D721Med (cell line): ENCODE data around the gene ZNF786.
"Not testable (repeated sequence)": the region's sequence is repeated elsewhere in the genome, so short reads cannot be mapped to it uniquely, and the experiment has no call there.

ENCODE experiments used
- DNase-seq: peaks from one replicate; pipeline ENCODE4 v3.0.0; 2011; ENCODE audit warnings: low spot score; ENCODE audit not compliant: insufficient read length
- FAIRE-seq: peaks from 2 replicates; lab custom pipeline; 2011; peaks lifted over from hg19 to GRCh38; lab: Jason Lieb, UNC
- TF ChIP-seq, protein P1 (sequence below): IDR thresholded peaks from 2 replicates; pipeline ENCODE4 v1.5.1; 2012; ENCODE audit warnings: mild to moderate bottlenecking, control low read depth; ENCODE audit not compliant: insufficient read depth; ENCODE audit errors: missing control alignments

ZNF786 gene

DNA sequence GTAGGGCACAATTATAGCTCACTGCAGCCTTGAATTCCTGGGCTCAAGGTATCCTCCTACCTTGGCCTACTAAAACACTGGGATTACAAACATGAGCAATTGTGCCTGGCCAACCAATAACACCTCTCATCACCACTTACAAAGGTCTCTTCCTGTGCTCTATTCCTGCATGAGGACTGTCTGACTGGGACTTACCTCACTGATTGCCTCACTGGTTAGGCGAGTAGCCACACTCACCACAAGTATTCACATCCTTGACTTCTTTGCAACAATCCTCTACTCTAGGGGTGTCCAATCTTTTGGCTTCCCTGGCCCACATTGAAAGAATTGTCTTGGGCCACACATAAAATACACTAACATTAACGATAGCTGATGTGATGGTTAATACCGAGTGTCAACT lies 39.6 kb downstream of the ZNF786 start:
- no peak for DNase-seq
- TF ChIP-seq, protein P1, sequence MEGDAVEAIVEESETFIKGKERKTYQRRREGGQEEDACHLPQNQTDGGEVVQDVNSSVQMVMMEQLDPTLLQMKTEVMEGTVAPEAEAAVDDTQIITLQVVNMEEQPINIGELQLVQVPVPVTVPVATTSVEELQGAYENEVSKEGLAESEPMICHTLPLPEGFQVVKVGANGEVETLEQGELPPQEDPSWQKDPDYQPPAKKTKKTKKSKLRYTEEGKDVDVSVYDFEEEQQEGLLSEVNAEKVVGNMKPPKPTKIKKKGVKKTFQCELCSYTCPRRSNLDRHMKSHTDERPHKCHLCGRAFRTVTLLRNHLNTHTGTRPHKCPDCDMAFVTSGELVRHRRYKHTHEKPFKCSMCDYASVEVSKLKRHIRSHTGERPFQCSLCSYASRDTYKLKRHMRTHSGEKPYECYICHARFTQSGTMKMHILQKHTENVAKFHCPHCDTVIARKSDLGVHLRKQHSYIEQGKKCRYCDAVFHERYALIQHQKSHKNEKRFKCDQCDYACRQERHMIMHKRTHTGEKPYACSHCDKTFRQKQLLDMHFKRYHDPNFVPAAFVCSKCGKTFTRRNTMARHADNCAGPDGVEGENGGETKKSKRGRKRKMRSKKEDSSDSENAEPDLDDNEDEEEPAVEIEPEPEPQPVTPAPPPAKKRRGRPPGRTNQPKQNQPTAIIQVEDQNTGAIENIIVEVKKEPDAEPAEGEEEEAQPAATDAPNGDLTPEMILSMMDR = no peak
- FAIRE-seq = no peak

DNA sequence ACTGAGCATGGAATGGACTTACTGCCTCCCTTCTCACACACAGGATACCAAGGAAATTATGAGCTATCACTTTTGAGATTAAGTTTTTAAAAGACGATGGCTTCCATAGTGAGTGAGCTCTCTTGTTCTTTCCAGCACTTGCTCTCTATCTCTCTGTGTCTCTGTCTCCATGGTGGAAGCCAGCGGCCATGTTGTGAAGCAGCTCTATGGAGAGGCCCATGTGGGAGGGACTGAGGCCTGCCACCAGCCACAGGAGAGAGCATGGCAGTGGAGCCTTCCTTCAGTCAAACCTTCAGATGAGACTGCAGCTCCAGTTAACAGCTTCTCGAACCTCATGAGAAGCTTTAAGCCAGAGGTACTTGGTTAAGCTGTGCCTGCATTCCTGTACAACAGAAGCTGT lies 41.7 kb downstream of the ZNF786 start:
- TF ChIP-seq, protein P1 = no peak
- FAIRE-seq (no peak), DNase-seq (no peak)

DNA sequence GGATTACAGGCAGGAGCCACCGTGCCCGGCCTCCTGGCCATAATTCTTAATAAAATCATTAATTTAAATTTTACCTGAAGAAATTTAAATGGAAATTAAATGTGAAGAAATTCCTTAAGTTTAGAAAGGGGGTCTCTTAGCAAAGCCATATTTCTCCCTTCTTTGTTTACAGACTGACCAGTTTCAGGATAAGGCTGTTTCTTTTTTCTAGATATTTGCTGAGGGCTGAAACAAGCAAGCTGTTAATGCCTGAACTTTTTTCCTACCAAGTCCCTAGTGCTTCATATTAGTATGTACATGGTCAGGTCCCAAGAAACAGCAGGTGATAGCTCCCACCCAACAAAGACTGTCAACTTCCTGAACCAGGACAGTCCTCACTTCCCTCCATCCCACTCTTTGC lies 44.1 kb downstream of the ZNF786 start:
- TF ChIP-seq, protein P1 = no peak
- DNase-seq = no peak
- FAIRE-seq = no peak

DNA sequence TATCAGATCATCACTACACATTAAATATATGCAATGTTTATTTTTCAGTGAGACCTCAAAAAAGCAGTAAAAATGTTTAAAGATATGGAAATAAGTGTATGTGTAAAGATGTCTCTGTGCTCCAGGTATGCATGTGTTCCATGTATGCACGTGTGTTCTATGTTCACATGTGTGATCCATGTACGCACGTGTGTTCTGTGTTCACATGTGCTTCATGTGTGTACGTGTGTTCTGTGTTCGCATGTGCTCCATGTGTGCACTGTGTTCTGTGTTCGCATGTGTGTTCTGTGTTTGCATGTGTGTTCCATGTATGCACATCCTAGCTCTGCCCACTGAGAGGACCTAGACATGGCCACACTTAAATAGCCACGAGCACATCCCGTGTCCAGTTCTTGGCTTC lies 46.6 kb downstream of the ZNF786 start:
- FAIRE-seq (no peak), DNase-seq (no peak)
- TF ChIP-seq, protein P1 = no peak

DNA sequence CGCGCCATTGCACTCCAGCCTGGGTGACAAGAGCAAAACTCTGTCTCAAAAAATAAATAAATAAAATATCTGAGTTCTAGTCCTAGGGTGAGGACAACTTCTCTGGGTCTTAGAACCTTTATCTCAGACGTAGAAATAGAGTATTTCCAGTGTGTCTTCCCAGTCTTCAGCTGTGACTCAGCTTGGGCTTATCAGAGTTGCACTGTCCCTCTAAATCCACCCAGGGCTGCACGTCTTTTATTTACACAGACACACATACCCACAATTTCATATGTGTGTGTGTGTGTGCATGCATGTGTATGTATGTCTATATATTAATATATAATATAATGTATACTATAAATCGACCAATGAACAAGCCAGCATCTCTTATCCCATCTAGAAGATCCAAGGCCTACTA lies 49.2 kb downstream of the ZNF786 start:
- FAIRE-seq (no peak), DNase-seq (no peak)
- TF ChIP-seq, protein P1 = no peak

DNA sequence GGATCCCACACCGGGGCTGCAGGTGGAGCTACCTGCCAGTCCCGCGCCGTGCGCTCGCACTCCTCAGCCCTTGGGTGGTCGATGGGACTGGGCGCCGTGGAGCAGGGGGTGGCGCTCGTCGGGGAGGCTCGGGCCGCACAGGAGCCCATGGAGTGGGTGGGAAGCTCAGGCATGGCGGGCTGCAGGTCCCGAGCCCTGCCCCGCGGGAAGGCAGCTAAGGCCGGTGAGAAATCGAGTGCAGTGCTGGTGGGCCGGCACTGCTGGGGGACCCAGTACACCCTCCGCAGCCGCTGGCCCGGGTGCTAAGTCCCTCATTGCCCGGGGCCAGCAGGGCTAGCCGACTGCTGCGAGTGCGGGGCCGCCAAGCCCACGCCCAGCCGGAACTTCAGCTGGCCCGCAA lies 51.9 kb downstream of the ZNF786 start:
- FAIRE-seq, DNase-seq: not testable (repeated sequence)

DNA sequence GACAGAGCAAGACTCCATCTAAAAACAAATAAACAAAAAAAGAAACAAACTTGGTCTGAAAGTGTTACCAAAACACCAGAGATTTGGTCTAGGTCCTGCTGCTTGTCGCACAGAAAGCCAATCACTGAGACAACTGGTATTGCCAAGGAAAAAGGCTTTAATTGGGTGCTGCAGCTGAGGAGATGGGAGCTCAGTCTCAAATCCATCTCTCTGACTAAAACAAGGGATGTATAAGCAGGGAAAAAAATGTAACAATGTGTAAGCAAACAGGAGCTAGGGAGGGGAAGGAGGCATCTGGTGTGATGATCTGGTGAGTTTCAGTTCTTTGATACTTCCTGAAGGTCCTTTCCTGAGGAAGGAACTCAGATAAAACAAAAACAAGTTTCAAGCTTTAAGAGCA lies 53.8 kb downstream of the ZNF786 start:
- TF ChIP-seq, protein P1 = no peak
- DNase-seq (no peak), FAIRE-seq (no peak)

DNA sequence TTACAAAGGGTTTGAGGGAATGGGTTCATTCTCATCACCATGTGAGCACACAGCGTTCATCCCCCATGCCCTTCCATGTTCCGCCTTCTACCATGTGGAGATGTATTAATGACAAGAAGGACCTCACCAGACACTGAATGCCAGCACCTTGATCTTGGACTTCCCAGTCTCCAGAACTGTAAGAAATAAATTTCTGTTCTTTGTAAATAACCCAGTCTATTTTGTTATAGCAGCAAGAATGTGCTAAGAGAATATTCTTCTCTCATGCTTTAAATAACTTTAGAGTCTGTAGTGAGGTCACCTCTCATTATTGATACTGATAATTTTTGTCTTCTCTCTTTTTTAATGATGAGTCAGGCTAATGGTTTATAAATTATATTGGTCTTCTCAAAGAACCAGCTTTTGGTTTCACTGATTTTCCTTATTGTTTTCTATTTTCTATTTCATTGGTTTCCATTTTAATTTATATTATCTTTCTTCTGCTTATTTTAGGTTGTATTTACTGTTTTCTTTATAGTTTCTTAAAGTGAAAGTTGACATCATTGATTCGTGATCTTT lies 59.1 kb downstream of the ZNF786 start:
- TF ChIP-seq, protein P1 = no peak
- DNase-seq (no peak), FAIRE-seq (no peak)

DNA sequence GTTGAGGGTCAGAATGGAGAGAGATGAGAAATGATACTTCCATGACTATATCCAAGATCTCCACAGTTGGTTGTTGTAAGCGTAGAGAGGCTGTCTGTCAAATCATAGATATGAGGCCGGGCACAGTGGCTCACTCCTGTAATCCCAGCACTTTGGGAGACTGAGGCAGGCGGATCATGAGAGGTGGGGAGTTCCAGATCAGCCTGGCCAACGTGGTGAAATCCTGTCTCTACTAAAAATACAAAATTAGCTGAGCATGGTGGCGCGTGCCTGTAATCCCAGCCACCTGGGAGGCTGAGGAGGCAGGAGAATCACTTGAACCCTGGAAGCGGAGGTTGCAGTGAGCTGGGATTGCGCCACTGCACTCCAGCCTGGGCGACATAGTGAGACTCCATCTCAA lies 60.1 kb downstream of the ZNF786 start:
- not testable (repeated sequence) for DNase-seq, FAIRE-seq
